GM19351 (cell line): ENCODE data around the gene SYT2.
A peak's percentile ranks its signal among the peaks of the same experiment; 100 is the strongest.
"Not testable (repeated sequence)": the region's sequence is repeated elsewhere in the genome, so short reads cannot be mapped to it uniquely, and the experiment has no call there.

Experiments used
- ATAC-seq: cut with Tn5 transposase; IDR thresholded peaks from one replicate; pipeline ENCODE4 v1.9.1; 2021; ENCODE audit warnings: mild to moderate bottlenecking, moderate library complexity; ENCODE audit not compliant: unreplicated experiment

Gene SYT2

GRCh38 chr1:202644219-202645096, 65.8 kb downstream of the SYT2 start:
- ATAC-seq, result no peak

- ATAC-seq, result no peak
These were observed 66.6 kb downstream of the SYT2 start for GRCh38 chr1:202643397-202644218.

DNA sequence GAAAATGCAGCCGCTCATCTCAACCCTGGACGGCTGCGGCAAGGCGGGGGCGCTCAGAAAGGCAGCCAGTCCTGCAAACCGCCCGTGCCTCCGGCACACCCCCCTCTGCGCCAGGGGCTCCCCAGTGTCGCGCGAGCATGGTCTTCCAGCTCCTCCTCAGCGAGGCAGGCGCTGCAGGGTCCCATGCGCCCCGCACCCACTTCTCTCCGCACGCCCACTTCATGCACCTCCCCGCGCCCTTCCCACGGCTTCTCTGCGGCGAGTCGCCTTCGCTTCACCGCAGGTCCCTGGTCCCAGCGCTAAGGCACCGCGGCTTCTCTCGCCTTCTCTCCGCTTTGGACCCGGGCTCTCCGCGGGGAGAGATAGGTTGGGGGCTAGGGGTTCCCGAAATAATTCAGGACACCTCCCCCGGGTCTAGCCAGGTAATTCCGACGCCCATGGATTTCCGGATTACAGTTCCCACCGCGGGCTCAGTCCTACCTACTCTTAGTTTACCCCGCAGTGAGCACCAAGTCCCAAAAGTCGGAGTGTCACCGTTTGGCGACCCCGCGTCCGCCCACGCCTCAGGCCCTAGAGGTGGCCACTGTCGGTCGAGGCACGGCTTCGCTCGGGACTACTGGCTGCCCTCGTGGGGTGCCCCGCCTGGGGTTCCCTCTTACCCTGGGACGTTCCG, 67.5 kb downstream of the SYT2 start:
- no peak for ATAC-seq

DNA sequence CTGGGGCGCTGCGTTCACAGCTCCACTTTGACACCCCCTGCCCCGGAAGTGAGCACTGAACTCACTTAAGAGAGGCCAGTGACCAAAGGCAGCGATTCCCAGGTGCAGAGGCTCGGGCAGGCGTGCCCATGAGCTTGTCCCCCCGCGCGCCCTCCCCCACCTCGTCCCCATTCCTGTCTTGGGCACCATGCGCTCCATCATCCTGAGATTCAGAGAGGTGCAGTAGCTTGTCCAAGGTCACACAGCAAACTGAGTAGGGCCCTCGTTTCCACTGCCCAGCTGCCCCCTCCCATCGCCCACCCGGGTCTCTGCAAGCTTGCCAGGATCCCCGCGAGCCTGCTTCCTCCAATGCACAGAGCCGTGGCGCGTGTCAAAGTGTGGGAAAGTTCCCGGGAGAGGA, 68.0 kb downstream of the SYT2 start:
- ATAC-seq, result no peak

DNA sequence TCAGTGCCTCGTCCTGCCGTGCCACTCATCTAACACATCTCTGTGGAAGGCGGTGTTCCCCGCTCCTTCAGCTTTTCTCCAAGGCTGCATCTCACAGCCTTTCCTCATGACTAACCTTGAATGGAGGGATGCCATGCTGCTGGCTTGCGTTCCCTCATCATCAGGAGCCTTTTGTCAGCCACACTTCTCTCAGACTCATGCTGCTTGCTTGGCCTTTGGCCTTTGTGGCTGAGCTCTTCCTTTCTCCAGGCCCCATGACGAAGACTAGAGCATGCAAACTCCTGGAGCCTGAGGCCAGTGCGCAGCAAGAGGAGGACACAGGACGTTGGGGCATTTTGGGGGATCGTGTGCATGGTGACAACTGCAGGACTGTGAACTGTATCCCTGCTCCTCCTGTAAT, 70.8 kb downstream of the SYT2 start:
- ATAC-seq, result no peak

- not testable (repeated sequence) for ATAC-seq
These were observed 71.5 kb downstream of the SYT2 start for GRCh38 chr1:202638701-202639305.

- ATAC-seq, result no peak
These were observed 72.1 kb downstream of the SYT2 start for GRCh38 chr1:202638019-202638700.

DNA sequence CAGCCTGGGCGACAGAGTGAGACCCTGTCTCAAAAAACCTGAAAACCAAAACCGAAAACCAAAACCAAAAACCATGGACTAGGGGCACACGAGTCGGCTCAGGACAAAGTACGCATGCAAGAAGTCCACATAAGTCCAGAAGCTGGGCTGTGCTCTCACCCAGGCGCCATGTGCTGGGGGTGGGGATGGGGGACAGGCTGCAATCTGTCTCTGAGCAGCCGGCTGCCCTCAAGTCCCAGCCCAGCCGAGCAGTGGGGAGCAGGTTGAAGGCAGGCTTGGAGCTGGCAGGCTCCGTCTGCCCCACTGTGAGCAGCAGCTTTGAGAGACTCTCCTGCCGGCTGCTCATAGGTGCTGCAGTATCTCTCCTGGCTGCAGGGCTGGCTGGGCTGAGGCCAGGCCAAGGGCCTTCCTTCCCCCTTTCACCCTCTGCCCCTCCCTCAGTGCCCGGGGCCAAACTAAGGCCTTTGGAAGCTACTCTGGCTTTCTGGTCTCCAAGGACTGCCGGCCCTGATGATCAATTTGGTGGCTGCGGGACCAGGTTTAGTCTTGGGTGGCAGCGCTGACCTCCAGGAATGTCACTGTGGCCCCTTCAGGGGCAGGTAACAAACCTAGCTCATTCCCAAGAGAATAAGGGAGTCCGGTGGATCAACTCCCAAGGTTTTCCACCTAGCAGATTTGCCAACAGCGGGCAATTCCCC, 72.8 kb downstream of the SYT2 start:
- ATAC-seq, result not testable (repeated sequence)

- not testable (repeated sequence) for ATAC-seq
These were observed 74.1 kb downstream of the SYT2 start for GRCh38 chr1:202636171-202636570.

- no peak for ATAC-seq
These were observed 78.0 kb downstream of the SYT2 start for GRCh38 chr1:202632241-202632640.

DNA sequence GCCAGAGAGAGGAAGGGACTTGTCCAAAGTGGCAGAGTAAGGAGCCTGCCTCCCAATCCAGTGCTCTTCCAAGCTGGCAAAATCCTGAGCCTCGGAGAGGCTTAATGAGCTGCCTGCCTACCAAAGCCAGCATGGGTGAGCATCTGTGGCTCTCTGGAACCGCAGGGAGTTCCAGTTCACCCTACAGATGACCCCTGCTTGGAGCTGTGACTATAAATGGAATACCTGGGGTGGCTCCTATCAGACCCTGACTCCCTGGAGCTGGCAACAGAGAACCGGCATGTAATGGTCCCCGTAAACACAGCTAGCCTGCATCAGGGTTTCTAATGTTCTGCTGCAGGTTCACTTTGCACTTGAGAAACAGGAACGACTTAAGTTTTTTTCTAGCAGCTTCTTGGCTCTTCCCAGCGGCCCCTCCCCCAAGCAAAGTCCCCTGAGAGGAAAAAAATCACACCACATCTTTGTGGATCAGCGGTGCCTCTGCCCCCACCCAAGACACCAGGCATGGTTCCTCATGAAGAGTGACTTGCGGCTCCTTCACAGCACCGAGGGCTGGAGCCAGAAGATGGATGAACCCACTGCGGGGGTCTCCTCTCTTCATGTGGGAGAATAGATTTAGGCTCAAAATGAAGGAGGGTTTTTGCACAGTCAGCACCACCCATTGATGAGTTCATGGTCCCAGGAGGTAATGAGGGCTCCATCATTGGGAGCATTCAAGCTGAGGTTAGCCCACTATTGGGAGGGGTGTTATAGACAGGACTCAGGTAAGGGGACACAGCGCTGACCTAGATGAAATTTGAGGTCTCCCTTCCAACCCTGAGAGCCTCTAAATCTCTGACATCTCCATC, 79.0 kb downstream of the SYT2 start:
- no peak for ATAC-seq

GRCh38 chr1:202630541-202630940, 79.7 kb downstream of the SYT2 start:
- ATAC-seq, result no peak

GRCh38 chr1:202630096-202630495, 80.2 kb downstream of the SYT2 start:
- not testable (repeated sequence) for ATAC-seq

DNA sequence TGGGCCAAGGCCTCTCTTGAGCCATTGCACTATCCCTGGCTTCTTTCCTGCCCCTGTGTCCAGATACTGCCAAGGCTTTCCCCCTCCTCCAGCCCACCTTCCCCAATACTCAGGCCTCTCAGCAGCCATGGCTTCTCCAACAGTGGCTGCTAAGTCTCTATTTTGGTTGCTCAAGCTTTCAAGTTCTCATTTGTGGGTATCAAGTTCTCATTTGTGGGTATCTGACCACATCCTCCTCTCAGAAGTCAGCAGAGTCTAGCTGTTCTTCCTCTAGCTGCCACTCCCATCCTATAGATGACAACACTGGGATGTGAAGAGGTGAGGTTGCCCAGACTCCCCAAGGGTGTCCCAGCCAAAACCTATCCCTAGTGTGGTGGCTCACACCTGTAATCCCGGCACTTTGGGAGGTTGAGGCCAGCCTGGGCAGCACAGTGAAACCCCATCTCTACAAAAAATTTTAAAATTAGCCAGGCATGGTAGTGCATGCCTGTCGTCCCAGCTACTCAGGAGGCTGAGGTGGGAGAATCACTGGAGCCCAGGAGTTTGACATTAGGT, 80.9 kb downstream of the SYT2 start:
- peak; percentile 81 for ATAC-seq

DNA sequence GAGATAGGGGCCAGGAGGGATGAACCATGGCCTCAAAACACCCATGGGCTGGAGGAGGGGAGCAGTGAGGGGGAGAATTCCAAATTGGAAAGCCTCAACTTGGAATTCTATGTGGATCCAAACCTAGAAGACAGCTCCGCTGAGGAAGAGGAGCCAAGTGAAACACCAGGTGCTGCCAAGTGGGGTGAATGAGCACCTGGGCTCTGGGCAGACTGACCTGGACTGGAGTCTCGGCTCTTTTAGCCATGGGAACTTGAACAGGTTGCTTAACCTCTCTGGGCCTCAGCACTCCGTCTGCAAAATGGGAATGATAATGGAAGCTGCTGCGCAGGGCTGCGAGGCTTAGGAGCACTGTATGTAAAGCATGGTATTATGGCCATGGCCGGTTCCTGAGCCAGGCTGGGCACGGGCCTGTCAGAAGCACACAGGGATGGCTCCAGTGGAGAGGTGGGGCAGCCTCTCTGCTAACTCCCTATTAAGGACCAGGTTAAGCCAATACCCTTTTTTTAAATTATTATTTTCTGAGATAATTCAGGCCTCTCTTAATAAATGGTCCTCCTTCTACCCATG, 81.5 kb downstream of the SYT2 start:
- ATAC-seq, result no peak

- no peak for ATAC-seq
These were observed 82.3 kb downstream of the SYT2 start for GRCh38 chr1:202627841-202628565.

GRCh38 chr1:202627036-202627435, 83.2 kb downstream of the SYT2 start:
- ATAC-seq, result not testable (repeated sequence)
